Calu3 (cell line): ENCODE results near the gene ASCC2. TPM values are rescaled to one million over a fixed set of nuclear protein-coding genes. Genes with fewer than 3 reads are reported as not detected.

Source experiments
- BruUV-seq: library from RNA; stranded (reverse); fragments of 400-500 nt; replicated peaks from 2 replicates; lab custom pipeline; 2021; lab: Mats Ljungman, UMichigan
- CTCF ChIA-PET: fragments of 300-600 bp; sonication (Branson Sonifier 250); formaldehyde crosslinking; loops from one replicate; lab custom pipeline; 2022; ENCODE audit warnings: antibody characterized with exemption; lab: Charles Lee
- DNase-seq: peaks from one replicate; pipeline ENCODE4 v3.0.0; 2022
- H3K27ac Mint-ChIP-seq: one replicate; pipeline ENCODE4 v1.8.0; 2022; ENCODE audit warnings: mixed read lengths; ENCODE audit not compliant: unreplicated experiment
- H3K27me3 Mint-ChIP-seq: one replicate; pipeline ENCODE4 v1.8.0; 2022; ENCODE audit warnings: mixed read lengths; ENCODE audit not compliant: unreplicated experiment
- H3K36me3 Mint-ChIP-seq: one replicate; pipeline ENCODE4 v1.8.0; 2022; ENCODE audit warnings: mild to moderate bottlenecking, moderate library complexity, mixed read lengths; ENCODE audit not compliant: insufficient read depth, unreplicated experiment
- H3K4me1 Mint-ChIP-seq: one replicate; pipeline ENCODE4 v1.8.0; 2022; ENCODE audit warnings: mild to moderate bottlenecking, low read depth, mixed read lengths; ENCODE audit not compliant: unreplicated experiment
- H3K4me3 Mint-ChIP-seq: one replicate; pipeline ENCODE4 v1.8.0; 2022; ENCODE audit warnings: mild to moderate bottlenecking, low read depth, moderate library complexity, mixed read lengths; ENCODE audit not compliant: unreplicated experiment
- H3K9me3 Mint-ChIP-seq: one replicate; pipeline ENCODE4 v1.8.0; 2022; ENCODE audit warnings: low read depth, mixed read lengths; ENCODE audit not compliant: unreplicated experiment
- CTCF ChIP-seq: fragments of 200-600 bp; IDR thresholded peaks from one replicate; pipeline ENCODE4 v1.8.0; 2022; ENCODE audit warnings: antibody characterized with exemption; ENCODE audit not compliant: unreplicated experiment
- intact Hi-C: fragments of 100-400 bp; cut with micrococcal nuclease; formaldehyde crosslinking; loops from one replicate; pipeline ENCODE4 v1.10.0; 2022; ENCODE audit not compliant: unreplicated experiment
- total RNA-seq: library from RNA; stranded (reverse); gene quantifications from 2 replicates; pipeline ENCODE4 v1.2.3, GENCODE V29; 2022

Gene ASCC2
- total RNA-seq, 1 experiment from 2014 or later: 62.6 TPM

GRCh38 chr22:29872144-29872893 lies 34.2 kb upstream of the ASCC2 start:
- TF ChIP-seq CTCF: no peak
- intact Hi-C loops: no loop called here
- CTCF ChIA-PET: interaction anchor here (0.6 kb wide), 2 partner anchors 11 to 48 kb away, joined by 3 read pairs; partner anchors contain the start of gene MTMR3
- H3K4me3 Mint-ChIP-seq: no peak overlapping the region
- H3K27me3 Mint-ChIP-seq: no peaks in the 10 kb centered on the region
- no peak overlapping the region for H3K27ac Mint-ChIP-seq
- DNase-seq: no peak
- peaks cover 4% of the 10 kb centered on the region for H3K36me3 Mint-ChIP-seq
- BruUV-seq: no TSS peak
- no peaks in the 10 kb centered on the region for H3K9me3 Mint-ChIP-seq
- peaks cover 9% of the 10 kb centered on the region for H3K4me1 Mint-ChIP-seq

GRCh38 chr22:29871684-29872083 lies 33.6 kb upstream of the ASCC2 start:
- H3K4me3 Mint-ChIP-seq: no peak overlapping the region
- no peaks in the 10 kb centered on the region for H3K9me3 Mint-ChIP-seq
- H3K36me3 Mint-ChIP-seq: peaks cover 4% of the 10 kb centered on the region
- H3K27ac Mint-ChIP-seq: no peak overlapping the region
- peaks cover 9% of the 10 kb centered on the region for H3K4me1 Mint-ChIP-seq
- H3K27me3 Mint-ChIP-seq: no peaks in the 10 kb centered on the region
- TF ChIP-seq CTCF: no peak
- CTCF ChIA-PET: interaction anchor here (0.6 kb wide), 1 partner anchor 193 kb away, joined by 4 read pairs; no protein-coding TSS in a partner anchor
- no peak for DNase-seq
- BruUV-seq: no TSS peak
- intact Hi-C loops: no loop called here

GRCh38 chr22:29870574-29870973 lies 32.5 kb upstream of the ASCC2 start:
- no peaks in the 10 kb centered on the region for H3K9me3 Mint-ChIP-seq
- no peak for TF ChIP-seq CTCF
- peaks cover 4% of the 10 kb centered on the region for H3K36me3 Mint-ChIP-seq
- peaks cover 9% of the 10 kb centered on the region for H3K4me1 Mint-ChIP-seq
- no peak for DNase-seq
- CTCF ChIA-PET: no interaction called here
- H3K4me3 Mint-ChIP-seq: no peak overlapping the region
- intact Hi-C loops: no loop called here
- H3K27me3 Mint-ChIP-seq: no peaks in the 10 kb centered on the region
- BruUV-seq: no TSS peak
- H3K27ac Mint-ChIP-seq: no peak overlapping the region

GRCh38 chr22:29867851-29868250 lies 29.8 kb upstream of the ASCC2 start:
- no peaks in the 10 kb centered on the region for H3K9me3 Mint-ChIP-seq
- DNase-seq: no peak
- no TSS peak for BruUV-seq
- peaks cover 9% of the 10 kb centered on the region for H3K4me1 Mint-ChIP-seq
- H3K4me3 Mint-ChIP-seq: no peak overlapping the region
- CTCF ChIA-PET: no interaction called here
- no peak overlapping the region for H3K27ac Mint-ChIP-seq
- no peaks in the 10 kb centered on the region for H3K27me3 Mint-ChIP-seq
- H3K36me3 Mint-ChIP-seq: peaks cover 4% of the 10 kb centered on the region
- intact Hi-C loops: no loop called here
- TF ChIP-seq CTCF: no peak
